Lower lobe of right lung (tissue), 2 donors: ENCODE measurements around the gene ZFYVE1. TPM values are rescaled to one million over a fixed set of nuclear protein-coding genes. Genes with fewer than 3 reads are reported as not detected.

Experiments
- ATAC-seq, 2 donors: fragments of 200-7000 bp; cut with Tn5 transposase; one replicate each; pipeline ENCODE4 v1.9.1; 2020 to 2022; ENCODE audit warnings: mild to moderate bottlenecking in 2 of 2, moderate library complexity in 2 of 2
- DNase-seq: peaks from one replicate; pipeline ENCODE4 v3.0.0-alpha.2; 2020
- H3K27ac ChIP-seq: fragments of 200-600 bp; one replicate; pipeline ENCODE4 v1.8.0; 2022
- H3K27me3 ChIP-seq: fragments of 200-600 bp; one replicate; pipeline ENCODE4 v1.8.0; 2022; ENCODE audit warnings: low read depth
- H3K36me3 ChIP-seq: fragments of 200-600 bp; one replicate; pipeline ENCODE4 v1.8.0; 2022; ENCODE audit warnings: mild to moderate bottlenecking
- H3K4me1 ChIP-seq: fragments of 200-600 bp; one replicate; pipeline ENCODE4 v1.8.0; 2022
- H3K4me3 ChIP-seq: fragments of 200-600 bp; one replicate; pipeline ENCODE4 v1.8.0; 2022; ENCODE audit warnings: mild to moderate bottlenecking
- H3K9me3 ChIP-seq: fragments of 200-600 bp; one replicate; pipeline ENCODE4 v1.8.0; 2022
- intact Hi-C: fragments of 100-400 bp; cut with DNase I; formaldehyde crosslinking; loops from one replicate; pipeline ENCODE4 v1.11.0; 2022
- total RNA-seq: library from RNA; stranded (reverse); fragmentation: NEBNext Ultra II Directional; extraction: Animal tissue kit (Norgen Biotek cat#: 25700); gene quantifications from one replicate; pipeline ENCODE4 v1.2.1, GENCODE V29; 2021
- TF ChIP-seq, protein P1 (sequence below): fragments of 200-600 bp; IDR thresholded peaks from one replicate; pipeline ENCODE4 v1.8.0; 2022; ENCODE audit warnings: antibody characterized with exemption, mild to moderate bottlenecking
- donor health status: DM: no; HTN: yes; CAD: no; lungs with severe emphysema.

The ZFYVE1 gene
- total RNA-seq, 1 donor from 2014 or later, result 20.1 TPM

DNA sequence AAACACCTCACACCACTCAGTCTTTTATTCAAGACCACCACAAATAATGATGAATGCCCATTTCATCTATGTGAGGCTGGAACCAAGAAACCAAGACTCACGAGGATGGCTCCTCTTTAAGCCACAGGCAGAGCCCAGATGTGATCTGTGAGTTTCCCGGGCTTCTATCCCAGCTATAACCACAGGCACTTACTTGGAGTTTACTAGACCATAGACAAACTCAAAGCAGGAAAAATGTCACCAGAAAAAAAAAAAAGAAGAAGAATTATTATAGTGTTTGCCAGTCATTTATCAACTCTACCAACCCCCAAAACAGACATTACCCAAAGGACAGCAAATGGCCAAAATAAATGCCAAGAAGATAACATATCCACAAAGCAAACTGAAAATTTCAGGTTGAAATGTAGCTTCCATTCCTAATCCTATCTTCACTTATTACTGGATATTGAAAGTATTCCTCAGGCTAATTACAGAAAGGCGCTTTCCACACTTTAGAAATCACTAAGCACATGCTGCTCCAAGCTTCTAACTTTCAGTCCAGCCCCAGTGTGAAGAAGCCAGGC lies 44.7 kb downstream of the ZFYVE1 start:
- DNase-seq, result no peak
- H3K27me3 ChIP-seq, result no peaks in the 10 kb centered on the region
- intact Hi-C loops, result no loop called here
- ATAC-seq, result no peak
- TF ChIP-seq, protein P1, sequence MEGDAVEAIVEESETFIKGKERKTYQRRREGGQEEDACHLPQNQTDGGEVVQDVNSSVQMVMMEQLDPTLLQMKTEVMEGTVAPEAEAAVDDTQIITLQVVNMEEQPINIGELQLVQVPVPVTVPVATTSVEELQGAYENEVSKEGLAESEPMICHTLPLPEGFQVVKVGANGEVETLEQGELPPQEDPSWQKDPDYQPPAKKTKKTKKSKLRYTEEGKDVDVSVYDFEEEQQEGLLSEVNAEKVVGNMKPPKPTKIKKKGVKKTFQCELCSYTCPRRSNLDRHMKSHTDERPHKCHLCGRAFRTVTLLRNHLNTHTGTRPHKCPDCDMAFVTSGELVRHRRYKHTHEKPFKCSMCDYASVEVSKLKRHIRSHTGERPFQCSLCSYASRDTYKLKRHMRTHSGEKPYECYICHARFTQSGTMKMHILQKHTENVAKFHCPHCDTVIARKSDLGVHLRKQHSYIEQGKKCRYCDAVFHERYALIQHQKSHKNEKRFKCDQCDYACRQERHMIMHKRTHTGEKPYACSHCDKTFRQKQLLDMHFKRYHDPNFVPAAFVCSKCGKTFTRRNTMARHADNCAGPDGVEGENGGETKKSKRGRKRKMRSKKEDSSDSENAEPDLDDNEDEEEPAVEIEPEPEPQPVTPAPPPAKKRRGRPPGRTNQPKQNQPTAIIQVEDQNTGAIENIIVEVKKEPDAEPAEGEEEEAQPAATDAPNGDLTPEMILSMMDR, result no peak
- no peaks in the 10 kb centered on the region for H3K4me1 ChIP-seq
- peaks cover 92% of the 10 kb centered on the region for H3K36me3 ChIP-seq
- no peaks in the 10 kb centered on the region for H3K9me3 ChIP-seq
- no peak overlapping the region for H3K4me3 ChIP-seq
- no peak overlapping the region for H3K27ac ChIP-seq

DNA sequence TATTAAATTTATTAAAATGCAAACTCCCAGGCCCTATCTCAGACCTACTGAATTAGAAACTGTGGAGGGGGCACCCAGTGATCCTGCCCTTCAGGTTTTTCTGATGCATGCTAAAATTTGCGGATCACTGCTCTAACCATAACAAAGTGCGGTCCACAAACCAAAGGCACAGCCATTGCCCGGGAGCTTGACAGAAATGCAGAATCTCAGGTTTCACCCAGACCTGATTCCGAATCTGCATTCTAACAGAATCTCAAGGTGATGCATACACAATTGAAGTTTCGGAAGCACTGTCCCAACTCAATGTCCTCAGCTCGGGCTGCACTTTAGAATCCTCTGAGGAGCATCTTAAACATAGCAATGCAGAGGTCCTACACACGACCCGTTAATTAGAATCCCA lies 46.0 kb downstream of the ZFYVE1 start:
- no peaks in the 10 kb centered on the region for H3K9me3 ChIP-seq
- H3K36me3 ChIP-seq, result peaks cover 90% of the 10 kb centered on the region
- no peaks in the 10 kb centered on the region for H3K27me3 ChIP-seq
- DNase-seq (no peak), ATAC-seq (no peak)
- H3K4me1 ChIP-seq, result no peaks in the 10 kb centered on the region
- intact Hi-C loops, result no loop called here
- H3K4me3 ChIP-seq, result no peak overlapping the region
- TF ChIP-seq, protein P1, result no peak
- H3K27ac ChIP-seq, result no peak overlapping the region

DNA sequence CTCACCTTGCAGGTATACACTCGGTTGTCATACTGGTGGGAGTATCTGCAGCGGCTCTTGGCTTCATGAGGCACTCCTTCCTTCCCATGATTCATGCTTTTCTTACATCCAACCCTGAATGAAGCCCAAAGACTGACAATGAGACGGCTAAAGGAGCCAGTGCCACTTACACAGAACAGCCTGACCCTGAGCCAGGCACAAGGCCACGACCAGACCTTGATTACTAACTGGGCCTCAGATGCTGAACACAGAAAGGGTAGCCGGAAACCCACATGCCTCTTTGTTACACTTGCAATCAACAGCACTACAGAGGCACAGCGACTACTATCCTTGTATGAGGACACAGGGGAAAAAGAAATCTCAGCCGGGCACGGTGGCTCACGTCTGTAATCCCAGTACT lies 48.0 kb downstream of the ZFYVE1 start:
- peaks cover 93% of the 10 kb centered on the region for H3K36me3 ChIP-seq
- H3K4me1 ChIP-seq, result no peaks in the 10 kb centered on the region
- DNase-seq (no peak), ATAC-seq (no peak)
- no peak overlapping the region for H3K4me3 ChIP-seq
- no peak overlapping the region for H3K27ac ChIP-seq
- intact Hi-C loops, result no loop called here
- TF ChIP-seq, protein P1, result no peak
- H3K9me3 ChIP-seq, result no peaks in the 10 kb centered on the region
- no peaks in the 10 kb centered on the region for H3K27me3 ChIP-seq

DNA sequence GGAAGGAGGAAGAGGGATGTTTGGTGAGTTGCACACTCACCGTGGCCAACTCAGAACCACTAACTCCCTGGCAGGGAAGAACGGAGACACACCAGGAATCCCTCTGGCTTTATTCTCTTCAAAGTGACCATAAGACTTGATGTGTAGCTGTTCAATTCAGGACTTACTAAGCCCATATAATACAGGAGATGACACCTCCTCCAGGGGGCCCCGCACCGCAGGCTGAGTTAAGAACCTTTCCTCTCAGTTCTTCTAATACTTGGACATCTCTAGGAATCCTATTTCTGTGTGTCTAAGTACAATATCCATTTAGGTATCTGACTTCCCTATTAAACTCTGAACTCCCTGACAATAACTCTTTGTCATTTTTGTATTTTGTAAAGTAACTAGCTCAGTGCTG lies 51.1 kb downstream of the ZFYVE1 start:
- no peaks in the 10 kb centered on the region for H3K27me3 ChIP-seq
- ATAC-seq (no peak), DNase-seq (no peak)
- no peak overlapping the region for H3K4me3 ChIP-seq
- TF ChIP-seq, protein P1, result no peak
- H3K36me3 ChIP-seq, result peaks cover 98% of the 10 kb centered on the region
- H3K27ac ChIP-seq, result no peak overlapping the region
- intact Hi-C loops, result no loop called here
- no peaks in the 10 kb centered on the region for H3K4me1 ChIP-seq
- no peaks in the 10 kb centered on the region for H3K9me3 ChIP-seq

DNA sequence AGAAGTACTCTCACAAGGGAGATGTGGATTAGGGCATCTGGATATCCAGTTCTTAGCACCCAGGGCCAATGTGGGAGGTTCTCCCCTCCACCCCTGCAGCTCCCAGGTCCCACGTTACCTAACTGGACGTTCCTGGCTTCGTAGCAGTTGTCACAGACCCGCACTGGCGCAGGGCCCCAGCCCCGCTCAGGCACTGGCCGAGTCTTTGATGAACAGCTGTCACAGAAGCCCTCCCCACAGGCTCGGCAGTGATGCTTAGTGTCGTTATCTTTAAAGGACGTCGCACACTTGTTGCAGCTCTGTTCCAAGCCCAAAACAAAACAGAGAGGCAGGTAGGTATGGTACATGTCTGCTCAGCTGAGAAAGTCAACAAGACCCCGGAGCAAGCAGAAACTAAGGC lies 52.2 kb downstream of the ZFYVE1 start:
- TF ChIP-seq, protein P1, result no peak
- DNase-seq, result no peak
- Histone ChIP-seq H3K4me3 (no peak overlapping the region), H3K9me3 (no peaks in the 10 kb centered on the region), H3K4me1 (no peaks in the 10 kb centered on the region), H3K27ac (no peak overlapping the region), H3K36me3 (peaks cover 98% of the 10 kb centered on the region), H3K27me3 (no peaks in the 10 kb centered on the region)
- ATAC-seq, result no peak
- intact Hi-C loops, result no loop called here
